B cell (primary cell): Measurements from ENCODE around the gene EIF1AD. TPM values are rescaled to one million over a fixed set of nuclear protein-coding genes. Genes with fewer than 3 reads are reported as not detected.

Experiments used
- ATAC-seq: fragments of 200-7000 bp; cut with Tn5 transposase; one replicate; pipeline ENCODE4 v1.10.0; 2021; ENCODE audit warnings: low read depth, mild to moderate bottlenecking, moderate number of reproducible peaks, moderate library complexity
- CTCF ChIA-PET: fragments of 350-600 bp; sonication (Branson Sonifier 250); formaldehyde crosslinking; loops from one replicate; lab custom pipeline; 2021; ENCODE audit warnings: antibody characterized with exemption, inconsistent platforms; lab: Charles Lee
- POLR2A ChIA-PET: fragments of 350-600 bp; sonication (Branson Sonifier 250); formaldehyde crosslinking; loops from one replicate; lab custom pipeline; 2021; ENCODE audit warnings: antibody characterized with exemption; lab: Charles Lee
- DNase-seq: peaks from one replicate; pipeline ENCODE4 v3.0.0; 2013
- H2AFZ ChIP-seq: 2 replicates; pipeline ENCODE4 v1.6.1; 2012; ENCODE audit warnings: mild to moderate bottlenecking, low read depth, low read length; ENCODE audit not compliant: insufficient read depth, poor library complexity, severe bottlenecking
- H3K27ac ChIP-seq, 2 donors: 1 replicate in 1 of 2; 2 replicates in 1 of 2; pipeline ENCODE4 v1.5.1; 2012 to 2013; ENCODE audit warnings: low read length in 2 of 2, mild to moderate bottlenecking in 2 of 2, moderate library complexity in 1 of 2
- H3K27me3 ChIP-seq, 4 experiments: fragments of 200-600 bp in 1 of 4; sonication (generic) in 1 of 4; replicated peaks in 1 of 4; 1 replicate in 2 of 4; 2 replicates in 2 of 4; pipeline versions ENCODE4 v1.6.1 to v1.7.0; 2013 to 2016; ENCODE audit warnings: low read length in 3 of 4, mild to moderate bottlenecking in 2 of 4, mixed read lengths in 1 of 4, moderate library complexity in 1 of 4; ENCODE audit not compliant: insufficient read depth in 4 of 4, control insufficient read depth in 3 of 4; ENCODE audit errors: control extremely low read depth in 1 of 4
- H3K36me3 ChIP-seq, 2 experiments: replicated peaks in 1 of 2; 1 replicate in 1 of 2; 2 replicates in 1 of 2; pipeline versions ENCODE4 v1.6.1 to v1.7.1; 2013; ENCODE audit warnings: low read length in 1 of 2; ENCODE audit not compliant: insufficient read depth in 2 of 2, control insufficient read depth in 1 of 2; ENCODE audit errors: control extremely low read depth in 1 of 2, extremely low read depth in 1 of 2
- H3K4me1 ChIP-seq, 2 donors: fragments of 200-600 bp in 1 of 2; sonication (generic) in 1 of 2; 1 replicate in 1 of 2; 2 replicates in 1 of 2; pipeline versions ENCODE4 v1.5.1 to v1.6.1; 2013 to 2017; ENCODE audit warnings: low read length in 2 of 2; ENCODE audit not compliant: control insufficient read depth in 2 of 2, insufficient read depth in 2 of 2
- H3K4me2 ChIP-seq: replicated peaks from 2 replicates; pipeline ENCODE3; 2012; ENCODE audit warnings: mild to moderate bottlenecking, low read depth, low read length; ENCODE audit not compliant: poor library complexity, severe bottlenecking
- H3K4me3 ChIP-seq, 5 experiments: fragments of 200-600 bp in 1 of 5; sonication (generic) in 1 of 5; 1 replicate in 3 of 5; 2 replicates in 2 of 5; pipeline versions ENCODE4 v1.5.1 to v1.7.0; 2011 to 2016; ENCODE audit warnings: low read length in 4 of 5, mild to moderate bottlenecking in 4 of 5, low read depth in 2 of 5, control low read depth in 1 of 5, moderate library complexity in 1 of 5; ENCODE audit not compliant: insufficient read depth in 1 of 5; ENCODE audit errors: control extremely low read depth in 1 of 5, extremely low read depth in 1 of 5
- H3K79me2 ChIP-seq: fragments of 200-600 bp; sonication (generic); one replicate; pipeline ENCODE4 v1.6.0; 2016; ENCODE audit warnings: low read length; ENCODE audit not compliant: control insufficient read depth, insufficient read depth
- H3K9ac ChIP-seq: fragments of 200-600 bp; sonication (generic); 2 replicates; pipeline ENCODE4 v1.6.1; 2017; ENCODE audit warnings: mild to moderate bottlenecking, low read length, moderate library complexity
- H3K9me3 ChIP-seq, 3 donors: one replicate each; pipeline versions ENCODE4 v1.6.1 to v1.7.1; 2013; ENCODE audit warnings: low read length in 2 of 3; ENCODE audit not compliant: control insufficient read depth in 2 of 3, insufficient read depth in 1 of 3; ENCODE audit errors: control extremely low read depth in 1 of 3
- H4K20me1 ChIP-seq: 2 replicates; pipeline ENCODE4 v1.6.0; 2012; ENCODE audit warnings: mild to moderate bottlenecking, low read length; ENCODE audit not compliant: insufficient read depth, control insufficient read depth, poor library complexity, severe bottlenecking
- H3K27ac Mint-ChIP-seq: one replicate; pipeline ENCODE4 v1.8.0; 2021; ENCODE audit warnings: mixed read lengths
- H3K27me3 Mint-ChIP-seq: one replicate; pipeline ENCODE4 v1.8.0; 2021; ENCODE audit warnings: mixed read lengths
- H3K4me1 Mint-ChIP-seq: one replicate; pipeline ENCODE4 v1.8.0; 2021; ENCODE audit warnings: mixed read lengths
- H3K4me3 Mint-ChIP-seq: one replicate; pipeline ENCODE4 v1.8.0; 2021; ENCODE audit warnings: mixed read lengths
- H3K9me3 Mint-ChIP-seq: one replicate; pipeline ENCODE4 v1.8.0; 2022; ENCODE audit warnings: mixed read lengths; ENCODE audit not compliant: insufficient read depth
- EZH2 ChIP-seq: IDR thresholded peaks from 2 replicates; pipeline ENCODE4 v1.6.1; 2012; ENCODE audit warnings: borderline replicate concordance, low read depth, mild to moderate bottlenecking, moderate library complexity, low read length; ENCODE audit not compliant: insufficient read depth, poor library complexity, severe bottlenecking
- WGBS: methylation state at CpG from one replicate; pipeline ENCODE4 v1.1.5; 2013; ENCODE audit warnings: missing lambda C conversion rate; ENCODE audit not compliant: insufficient coverage; 5-methylcytosine and 5-hydroxymethylcytosine counted together
- intact Hi-C: fragments of 100-400 bp; cut with micrococcal nuclease; formaldehyde crosslinking; loops from one replicate; pipeline ENCODE4 v1.10.0; 2022
- polyA plus RNA-seq: library from polyadenylated mRNA; depleted of rRNA; stranded (reverse); fragments of >200 nt; gene quantifications from 2 replicates; pipeline ENCODE4 v1.2.3, GENCODE V29; 2012
- total RNA-seq, 2 donors: library from RNA; stranded (reverse); fragments of 120-200 nt in 1 of 2; gene quantifications; 1 replicate in 1 of 2; 2 replicates in 1 of 2; pipeline versions ENCODE4 v1.2.3 to v1.2.4, GENCODE V29; 2013 to 2022
- TF ChIP-seq, protein P1 (sequence below): fragments of 200-600 bp; IDR thresholded peaks from one replicate; pipeline ENCODE4 v1.8.0; 2022; ENCODE audit warnings: antibody characterized with exemption, mild to moderate bottlenecking

The EIF1AD gene
- total and polyA plus RNA-seq, 2 donors (not counting 1 experiment from before 2014, with no cell fraction given): 56.9 to 65.2 TPM

DNA sequence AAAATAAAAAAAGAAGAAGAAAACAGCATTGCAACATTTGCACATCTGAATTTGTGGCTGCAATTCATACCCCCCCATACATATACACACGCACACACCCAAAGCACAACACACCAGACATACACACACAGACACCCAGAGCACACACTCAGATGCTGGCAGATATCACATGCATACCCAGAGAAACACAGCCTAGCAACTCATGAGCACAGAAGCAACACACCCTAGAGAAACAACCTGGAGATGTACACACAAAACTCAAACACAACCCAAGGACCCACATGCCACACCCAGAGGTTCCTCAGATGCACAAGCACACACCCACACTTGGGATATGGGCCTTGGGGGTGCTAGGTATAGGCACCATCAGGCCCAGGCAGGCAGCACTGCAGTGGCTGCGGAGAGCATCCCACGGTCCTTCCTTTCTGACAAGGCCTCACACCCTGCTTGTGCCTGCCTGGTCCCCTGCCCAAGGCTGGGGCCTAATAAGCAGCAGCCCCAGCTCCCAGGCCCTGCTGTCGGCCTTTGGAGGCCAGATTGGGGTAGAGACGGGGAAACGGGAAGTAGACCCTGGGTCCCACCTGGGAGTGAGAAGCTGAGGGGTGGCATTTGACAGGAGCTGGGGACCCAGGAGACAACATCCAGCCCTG lies 13.0 kb upstream of the EIF1AD start:
- Histone ChIP-seq H3K79me2 (no peaks in the 10 kb centered on the region), H4K20me1 (no peaks in the 10 kb centered on the region), H3K27ac (no peak overlapping the region), H3K4me2 (no peak overlapping the region), H3K9ac (no peak overlapping the region), H3K36me3 (no peaks in the 10 kb centered on the region), H3K9me3 (peaks cover 0 to 12% (median 0%) of the 10 kb centered on the region in 3 donors), H3K27me3 (peaks cover 0 to 29% (median 12%) of the 10 kb centered on the region in 4 experiments), H3K4me1 (peaks cover 11 to 13% of the 10 kb centered on the region in 2 donors), H3K4me3 (no peak overlapping the region), H2AFZ (no peak overlapping the region)
- ChIA-PET CTCF (no interaction called here), POLR2A (interaction anchor here (0.7 kb wide), 1 partner anchor 302 kb away, joined by 3 read pairs; no protein-coding TSS in a partner anchor)
- H3K27me3 Mint-ChIP-seq: peaks cover 8% of the 10 kb centered on the region
- H3K4me3 Mint-ChIP-seq: no peak overlapping the region
- TF ChIP-seq EZH2: no peak
- TF ChIP-seq, protein P1, sequence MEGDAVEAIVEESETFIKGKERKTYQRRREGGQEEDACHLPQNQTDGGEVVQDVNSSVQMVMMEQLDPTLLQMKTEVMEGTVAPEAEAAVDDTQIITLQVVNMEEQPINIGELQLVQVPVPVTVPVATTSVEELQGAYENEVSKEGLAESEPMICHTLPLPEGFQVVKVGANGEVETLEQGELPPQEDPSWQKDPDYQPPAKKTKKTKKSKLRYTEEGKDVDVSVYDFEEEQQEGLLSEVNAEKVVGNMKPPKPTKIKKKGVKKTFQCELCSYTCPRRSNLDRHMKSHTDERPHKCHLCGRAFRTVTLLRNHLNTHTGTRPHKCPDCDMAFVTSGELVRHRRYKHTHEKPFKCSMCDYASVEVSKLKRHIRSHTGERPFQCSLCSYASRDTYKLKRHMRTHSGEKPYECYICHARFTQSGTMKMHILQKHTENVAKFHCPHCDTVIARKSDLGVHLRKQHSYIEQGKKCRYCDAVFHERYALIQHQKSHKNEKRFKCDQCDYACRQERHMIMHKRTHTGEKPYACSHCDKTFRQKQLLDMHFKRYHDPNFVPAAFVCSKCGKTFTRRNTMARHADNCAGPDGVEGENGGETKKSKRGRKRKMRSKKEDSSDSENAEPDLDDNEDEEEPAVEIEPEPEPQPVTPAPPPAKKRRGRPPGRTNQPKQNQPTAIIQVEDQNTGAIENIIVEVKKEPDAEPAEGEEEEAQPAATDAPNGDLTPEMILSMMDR: no peak
- ATAC-seq (no peak), DNase-seq (no peak)
- H3K27ac Mint-ChIP-seq: no peak overlapping the region
- 95% methylated on average over 6 of the region's 6 CpGs for WGBS
- intact Hi-C loops: no loop called here
- no peaks in the 10 kb centered on the region for H3K9me3 Mint-ChIP-seq
- peaks cover 2% of the 10 kb centered on the region for H3K4me1 Mint-ChIP-seq

DNA sequence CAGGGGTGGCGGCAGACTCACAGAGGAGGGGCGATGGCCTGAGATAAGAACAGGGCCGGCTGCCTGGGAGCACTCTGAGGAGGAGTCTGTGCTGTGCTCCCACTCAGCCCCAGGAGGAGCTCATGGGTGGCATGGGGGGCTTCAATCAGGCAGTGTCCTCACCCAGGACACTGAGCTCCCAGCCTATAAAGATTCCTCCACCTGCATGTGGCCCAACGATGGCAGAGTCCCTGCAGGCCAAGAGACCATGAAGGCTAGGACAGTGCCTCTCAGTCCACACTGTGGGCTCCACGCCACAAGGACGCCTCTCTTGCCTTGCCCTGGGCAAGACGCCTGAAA lies 11.8 kb upstream of the EIF1AD start:
- Histone ChIP-seq H2AFZ (no peak overlapping the region), H3K27ac (no peak overlapping the region), H3K27me3 (peaks cover 0 to 29% (median 12%) of the 10 kb centered on the region in 4 experiments), H3K79me2 (no peaks in the 10 kb centered on the region), H3K9me3 (peaks cover 0 to 12% (median 0%) of the 10 kb centered on the region in 3 donors), H4K20me1 (no peaks in the 10 kb centered on the region), H3K4me1 (peaks cover 11 to 13% of the 10 kb centered on the region in 2 donors), H3K4me2 (no peak overlapping the region), H3K4me3 (no peak overlapping the region), H3K36me3 (no peaks in the 10 kb centered on the region), H3K9ac (no peak overlapping the region)
- 92% methylated on average over 7 of the region's 7 CpGs for WGBS
- no peak overlapping the region for H3K4me3 Mint-ChIP-seq
- ChIA-PET POLR2A (no interaction called here), CTCF (no interaction called here)
- no peaks in the 10 kb centered on the region for H3K9me3 Mint-ChIP-seq
- H3K27me3 Mint-ChIP-seq: peaks cover 8% of the 10 kb centered on the region
- no peak overlapping the region for H3K27ac Mint-ChIP-seq
- H3K4me1 Mint-ChIP-seq: peaks cover 2% of the 10 kb centered on the region
- intact Hi-C loops: no loop called here
- TF ChIP-seq EZH2: no peak
- TF ChIP-seq, protein P1: no peak
- ATAC-seq (no peak), DNase-seq (no peak)
